SU-DHL-6 (cell line): ENCODE measurements around the gene ATP6V1B1.

Experiments used
- H2AFZ ChIP-seq: fragments of 200-600 bp; sonication (generic); 2 replicates; pipeline ENCODE4 v1.6.1; 2014; ENCODE audit warnings: low read depth, mild to moderate bottlenecking, moderate library complexity, mixed read lengths, antibody characterized with exemption, low read length; ENCODE audit not compliant: severe bottlenecking
- H3F3A ChIP-seq: fragments of 200-600 bp; shearing (Covaris generic); 2 replicates; pipeline ENCODE4 v1.6.0; 2016; ENCODE audit warnings: antibody characterized with exemption, mild to moderate bottlenecking; ENCODE audit not compliant: insufficient read depth
- H3K27ac ChIP-seq: fragments of 200-600 bp; sonication (generic); 2 replicates; pipeline ENCODE4 v1.5.1; 2016; ENCODE audit warnings: low read depth, mild to moderate bottlenecking, low read length, moderate library complexity, mixed read lengths
- H3K27me3 ChIP-seq: fragments of 200-600 bp; sonication (generic), shearing (Covaris generic); 2 replicates; pipeline ENCODE4 v1.6.0; 2014; ENCODE audit warnings: mild to moderate bottlenecking, low read length
- H3K36me3 ChIP-seq: fragments of 200-600 bp; sonication (generic); 2 replicates; pipeline ENCODE4 v1.6.1; 2014; ENCODE audit warnings: mild to moderate bottlenecking, low read length, mixed read lengths
- H3K4me2 ChIP-seq: fragments of 300-600, 200-600 bp; shearing (Covaris generic), sonication (generic); 2 replicates; pipeline ENCODE4 v1.6.0; 2014; ENCODE audit warnings: low read length, low read depth, mild to moderate bottlenecking; ENCODE audit not compliant: poor library complexity, severe bottlenecking
- H3K4me3 ChIP-seq: fragments of 200-600 bp; sonication (generic); 2 replicates; pipeline ENCODE4 v1.5.1; 2014; ENCODE audit warnings: antibody characterized with exemption, low read length, mild to moderate bottlenecking, mixed read lengths; ENCODE audit not compliant: insufficient read depth, poor library complexity, severe bottlenecking
- H3K79me2 ChIP-seq: fragments of 200-600 bp; sonication (generic); 2 replicates; pipeline ENCODE4 v1.6.1; 2014; ENCODE audit warnings: mild to moderate bottlenecking, low read length, moderate library complexity; ENCODE audit not compliant: insufficient read depth
- H3K9ac ChIP-seq: fragments of 200-600 bp; sonication (generic); 2 replicates; pipeline ENCODE4 v1.7.0; 2014; ENCODE audit warnings: mild to moderate bottlenecking, low read length
- H3K9me2 ChIP-seq: fragments of 200-600 bp; sonication (generic); replicated peaks from 2 replicates; pipeline ENCODE4 v1.6.1; 2014; ENCODE audit warnings: low read length; ENCODE audit not compliant: insufficient read depth
- H3K9me3 ChIP-seq: fragments of 200-600 bp; sonication (generic); 2 replicates; pipeline ENCODE4 v1.6.1; 2014; ENCODE audit warnings: low read length, mixed read lengths; ENCODE audit not compliant: insufficient read depth
- H4K20me1 ChIP-seq: fragments of 200-600 bp; sonication (generic); 2 replicates; pipeline ENCODE4 v1.6.1; 2014; ENCODE audit warnings: low read depth, mild to moderate bottlenecking, antibody characterized with exemption, low read length, moderate library complexity, mixed read lengths
- EZH2phosphoT487 ChIP-seq: fragments of 200-600 bp; sonication (generic), shearing (Covaris generic); conservative IDR thresholded peaks from 2 replicates; pipeline ENCODE4 v1.6.1; 2018; ENCODE audit warnings: mild to moderate bottlenecking, antibody characterized with exemption, low read length, moderate library complexity, mixed read lengths
- TF ChIP-seq, protein P1 (sequence below): fragments of 200-600 bp; sonication (generic); IDR thresholded peaks from one replicate; pipeline ENCODE4 v1.5.1; 2017; ENCODE audit warnings: antibody characterized with exemption, mild to moderate bottlenecking, low read length, moderate library complexity; ENCODE audit not compliant: insufficient read depth, poor library complexity, severe bottlenecking

The ATP6V1B1 gene

DNA sequence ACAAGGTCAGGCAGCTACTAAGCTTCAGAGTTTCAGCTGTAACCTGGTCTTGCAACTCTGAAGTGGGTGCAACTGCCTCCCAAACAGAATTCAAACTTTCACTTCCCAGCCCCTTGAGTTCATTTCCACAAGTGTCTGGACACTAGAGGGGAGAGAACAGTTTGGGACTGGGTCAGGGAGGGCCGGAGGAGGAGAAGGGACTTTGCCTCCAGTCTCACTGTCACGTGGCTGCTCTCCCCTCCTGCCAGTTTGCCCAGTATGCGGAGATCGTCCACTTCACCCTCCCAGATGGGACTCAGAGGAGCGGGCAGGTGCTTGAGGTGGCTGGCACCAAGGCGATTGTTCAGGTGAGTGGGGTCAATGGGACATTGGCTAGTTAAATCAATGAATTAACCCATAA lies 22.1 kb downstream of the ATP6V1B1 start:
- no peak overlapping the region for H3K4me2 ChIP-seq
- TF ChIP-seq, protein P1, sequence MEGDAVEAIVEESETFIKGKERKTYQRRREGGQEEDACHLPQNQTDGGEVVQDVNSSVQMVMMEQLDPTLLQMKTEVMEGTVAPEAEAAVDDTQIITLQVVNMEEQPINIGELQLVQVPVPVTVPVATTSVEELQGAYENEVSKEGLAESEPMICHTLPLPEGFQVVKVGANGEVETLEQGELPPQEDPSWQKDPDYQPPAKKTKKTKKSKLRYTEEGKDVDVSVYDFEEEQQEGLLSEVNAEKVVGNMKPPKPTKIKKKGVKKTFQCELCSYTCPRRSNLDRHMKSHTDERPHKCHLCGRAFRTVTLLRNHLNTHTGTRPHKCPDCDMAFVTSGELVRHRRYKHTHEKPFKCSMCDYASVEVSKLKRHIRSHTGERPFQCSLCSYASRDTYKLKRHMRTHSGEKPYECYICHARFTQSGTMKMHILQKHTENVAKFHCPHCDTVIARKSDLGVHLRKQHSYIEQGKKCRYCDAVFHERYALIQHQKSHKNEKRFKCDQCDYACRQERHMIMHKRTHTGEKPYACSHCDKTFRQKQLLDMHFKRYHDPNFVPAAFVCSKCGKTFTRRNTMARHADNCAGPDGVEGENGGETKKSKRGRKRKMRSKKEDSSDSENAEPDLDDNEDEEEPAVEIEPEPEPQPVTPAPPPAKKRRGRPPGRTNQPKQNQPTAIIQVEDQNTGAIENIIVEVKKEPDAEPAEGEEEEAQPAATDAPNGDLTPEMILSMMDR: no peak
- TF ChIP-seq EZH2phosphoT487: no peak
- H3K9me3 ChIP-seq: no peaks in the 10 kb centered on the region
- H3K9me2 ChIP-seq: no peaks in the 10 kb centered on the region
- no peaks in the 10 kb centered on the region for H3K27me3 ChIP-seq
- H3F3A ChIP-seq: no peaks in the 10 kb centered on the region
- H2AFZ ChIP-seq: no peak overlapping the region
- H3K79me2 ChIP-seq: no peaks in the 10 kb centered on the region
- H3K36me3 ChIP-seq: no peaks in the 10 kb centered on the region
- H3K4me3 ChIP-seq: no peak overlapping the region
- H3K9ac ChIP-seq: no peak overlapping the region
- H4K20me1 ChIP-seq: no peaks in the 10 kb centered on the region
- H3K27ac ChIP-seq: no peak overlapping the region

DNA sequence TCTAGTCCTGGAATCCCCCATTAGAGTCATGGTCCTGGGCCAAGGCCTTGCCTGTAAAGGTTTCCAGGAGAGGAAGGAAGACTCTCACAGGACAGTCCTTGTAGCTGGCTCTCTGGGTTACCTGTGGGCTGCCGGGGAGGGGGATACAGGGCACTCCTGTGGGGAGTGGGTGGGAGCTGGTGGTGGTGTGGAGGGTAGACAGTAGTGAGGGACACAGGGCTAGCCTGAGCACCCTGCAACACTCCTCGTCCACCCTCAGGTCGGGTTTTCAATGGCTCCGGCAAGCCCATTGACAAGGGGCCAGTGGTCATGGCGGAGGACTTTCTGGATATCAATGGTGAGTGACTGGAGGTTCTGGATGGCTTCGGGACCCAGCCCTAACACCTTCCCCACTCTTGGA lies 23.1 kb downstream of the ATP6V1B1 start:
- H3K27ac ChIP-seq: no peak overlapping the region
- no peaks in the 10 kb centered on the region for H3K79me2 ChIP-seq
- no peak overlapping the region for H3K4me2 ChIP-seq
- no peaks in the 10 kb centered on the region for H4K20me1 ChIP-seq
- no peaks in the 10 kb centered on the region for H3F3A ChIP-seq
- no peak overlapping the region for H3K4me3 ChIP-seq
- no peaks in the 10 kb centered on the region for H3K27me3 ChIP-seq
- H3K9me3 ChIP-seq: no peaks in the 10 kb centered on the region
- H3K9ac ChIP-seq: no peak overlapping the region
- H3K9me2 ChIP-seq: no peaks in the 10 kb centered on the region
- no peaks in the 10 kb centered on the region for H3K36me3 ChIP-seq
- TF ChIP-seq, protein P1: no peak
- H2AFZ ChIP-seq: no peak overlapping the region

DNA sequence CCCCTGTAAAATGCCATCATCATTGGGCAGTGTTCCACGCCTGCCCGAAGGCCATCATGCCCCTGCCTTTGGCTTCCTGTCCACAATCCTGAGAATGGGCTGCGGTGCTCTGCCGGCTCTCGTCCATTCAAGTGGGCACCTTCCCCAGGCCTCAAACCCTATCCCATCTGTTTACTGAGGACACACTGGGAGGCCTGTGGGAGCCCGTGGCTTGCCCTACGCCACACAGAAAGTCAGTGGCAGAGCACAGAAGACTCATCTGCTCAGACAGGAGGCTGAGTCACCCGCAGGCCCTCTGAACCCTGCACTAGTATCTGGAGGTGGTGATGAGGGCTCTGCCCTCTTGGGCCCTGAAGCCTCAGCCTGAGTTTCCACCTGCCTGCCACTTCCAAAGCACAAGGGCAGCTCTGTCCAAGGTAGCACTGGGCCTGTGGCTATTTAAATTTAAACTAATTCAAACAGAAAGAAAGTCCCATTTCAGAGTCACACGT lies 23.6 kb downstream of the ATP6V1B1 start:
- no peaks in the 10 kb centered on the region for H4K20me1 ChIP-seq
- H3K9ac ChIP-seq: no peak overlapping the region
- no peaks in the 10 kb centered on the region for H3K36me3 ChIP-seq
- H3K79me2 ChIP-seq: no peaks in the 10 kb centered on the region
- H3K27me3 ChIP-seq: no peaks in the 10 kb centered on the region
- H3K9me2 ChIP-seq: no peaks in the 10 kb centered on the region
- no peaks in the 10 kb centered on the region for H3K9me3 ChIP-seq
- no peak overlapping the region for H3K27ac ChIP-seq
- no peak overlapping the region for H2AFZ ChIP-seq
- no peaks in the 10 kb centered on the region for H3F3A ChIP-seq
- no peak overlapping the region for H3K4me2 ChIP-seq
- TF ChIP-seq, protein P1: no peak
- TF ChIP-seq EZH2phosphoT487: no peak
- no peak overlapping the region for H3K4me3 ChIP-seq
